Endothelial cell (in vitro differentiated cells): ENCODE results near the gene MACO1. TPM values are rescaled to one million over a fixed set of nuclear protein-coding genes. Genes with fewer than 3 reads are reported as not detected.
A peak's percentile ranks its signal among the peaks of the same experiment; 100 is the strongest.

Source experiments
- DNase-seq: peaks from one replicate; pipeline ENCODE4 v3.0.0; 2021; ENCODE audit warnings: low spot score
- H3K27ac Mint-ChIP-seq: one replicate; pipeline ENCODE4 v1.8.0; 2021; ENCODE audit warnings: mixed read lengths, inconsistent platforms; ENCODE audit not compliant: unreplicated experiment
- H3K27me3 Mint-ChIP-seq: one replicate; pipeline ENCODE4 v1.8.0; 2021; ENCODE audit warnings: mild to moderate bottlenecking, moderate library complexity, mixed read lengths, inconsistent platforms; ENCODE audit not compliant: unreplicated experiment
- H3K36me3 Mint-ChIP-seq: one replicate; pipeline ENCODE4 v1.8.0; 2021; ENCODE audit warnings: mild to moderate bottlenecking, low read depth, mixed read lengths, inconsistent platforms; ENCODE audit not compliant: unreplicated experiment
- H3K4me1 Mint-ChIP-seq: one replicate; pipeline ENCODE4 v1.8.0; 2021; ENCODE audit warnings: mild to moderate bottlenecking, mixed read lengths, inconsistent platforms; ENCODE audit not compliant: unreplicated experiment
- H3K4me3 Mint-ChIP-seq: one replicate; pipeline ENCODE4 v1.8.0; 2021; ENCODE audit warnings: mild to moderate bottlenecking, mixed read lengths, inconsistent platforms; ENCODE audit not compliant: unreplicated experiment
- H3K9me3 Mint-ChIP-seq: one replicate; pipeline ENCODE4 v1.8.0; 2021; ENCODE audit warnings: mixed read lengths, inconsistent platforms; ENCODE audit not compliant: unreplicated experiment
- total RNA-seq: library from RNA; stranded (reverse); fragmentation: NEBNext Ultra II Directional; extraction: Animal tissue kit (Norgen Biotek cat#: 25700); gene quantifications from one replicate; pipeline ENCODE4 v1.2.1, GENCODE V29; 2021; ENCODE audit not compliant: unreplicated experiment
- TF ChIP-seq, protein P1 (sequence below): fragments of 200-600 bp; sonication (generic); IDR thresholded peaks from one replicate; pipeline ENCODE4 v1.5.0; 2021; ENCODE audit warnings: antibody characterized with exemption; ENCODE audit not compliant: unreplicated experiment

The MACO1 gene
- total RNA-seq, 1 donor from 2014 or later = 35.9 TPM

DNA sequence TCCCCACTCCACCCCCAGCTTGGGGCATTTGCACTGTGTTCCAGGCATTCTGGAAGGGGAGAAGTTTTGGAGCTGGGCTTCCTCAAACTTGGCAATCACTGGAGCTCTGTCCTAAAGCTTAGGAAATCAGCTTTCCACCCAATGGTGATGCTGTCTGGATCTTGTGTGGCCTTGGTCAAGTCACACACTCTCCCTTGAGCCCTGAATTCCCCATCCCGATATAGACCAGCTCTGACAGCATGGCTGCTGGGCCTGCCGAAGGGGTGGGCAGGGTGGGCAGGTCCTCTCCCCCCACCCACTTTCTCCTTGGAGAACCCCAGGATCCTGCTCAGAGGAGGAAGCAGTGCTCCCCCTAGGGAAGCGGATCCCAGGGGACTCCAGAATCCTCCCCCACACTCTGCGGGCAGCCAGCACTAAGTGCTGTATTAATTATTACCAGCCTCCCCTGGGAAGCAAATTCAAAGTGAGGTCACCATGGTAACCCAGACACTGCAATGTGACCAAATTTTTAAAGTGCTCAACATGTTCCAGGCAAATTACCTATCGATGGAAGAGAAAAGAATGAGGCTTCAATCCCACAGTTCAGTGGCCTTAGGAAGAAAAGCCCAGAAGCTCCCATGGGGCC, 91.4 kb downstream of the MACO1 start:
- no peak overlapping the region for H3K4me3 Mint-ChIP-seq
- H3K9me3 Mint-ChIP-seq = no peaks in the 10 kb centered on the region
- peaks cover 7% of the 10 kb centered on the region for H3K27me3 Mint-ChIP-seq
- no peaks in the 10 kb centered on the region for H3K4me1 Mint-ChIP-seq
- DNase-seq = no peak
- H3K36me3 Mint-ChIP-seq = peaks cover 4% of the 10 kb centered on the region
- H3K27ac Mint-ChIP-seq = no peak overlapping the region
- TF ChIP-seq, protein P1, sequence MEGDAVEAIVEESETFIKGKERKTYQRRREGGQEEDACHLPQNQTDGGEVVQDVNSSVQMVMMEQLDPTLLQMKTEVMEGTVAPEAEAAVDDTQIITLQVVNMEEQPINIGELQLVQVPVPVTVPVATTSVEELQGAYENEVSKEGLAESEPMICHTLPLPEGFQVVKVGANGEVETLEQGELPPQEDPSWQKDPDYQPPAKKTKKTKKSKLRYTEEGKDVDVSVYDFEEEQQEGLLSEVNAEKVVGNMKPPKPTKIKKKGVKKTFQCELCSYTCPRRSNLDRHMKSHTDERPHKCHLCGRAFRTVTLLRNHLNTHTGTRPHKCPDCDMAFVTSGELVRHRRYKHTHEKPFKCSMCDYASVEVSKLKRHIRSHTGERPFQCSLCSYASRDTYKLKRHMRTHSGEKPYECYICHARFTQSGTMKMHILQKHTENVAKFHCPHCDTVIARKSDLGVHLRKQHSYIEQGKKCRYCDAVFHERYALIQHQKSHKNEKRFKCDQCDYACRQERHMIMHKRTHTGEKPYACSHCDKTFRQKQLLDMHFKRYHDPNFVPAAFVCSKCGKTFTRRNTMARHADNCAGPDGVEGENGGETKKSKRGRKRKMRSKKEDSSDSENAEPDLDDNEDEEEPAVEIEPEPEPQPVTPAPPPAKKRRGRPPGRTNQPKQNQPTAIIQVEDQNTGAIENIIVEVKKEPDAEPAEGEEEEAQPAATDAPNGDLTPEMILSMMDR = no peak

DNA sequence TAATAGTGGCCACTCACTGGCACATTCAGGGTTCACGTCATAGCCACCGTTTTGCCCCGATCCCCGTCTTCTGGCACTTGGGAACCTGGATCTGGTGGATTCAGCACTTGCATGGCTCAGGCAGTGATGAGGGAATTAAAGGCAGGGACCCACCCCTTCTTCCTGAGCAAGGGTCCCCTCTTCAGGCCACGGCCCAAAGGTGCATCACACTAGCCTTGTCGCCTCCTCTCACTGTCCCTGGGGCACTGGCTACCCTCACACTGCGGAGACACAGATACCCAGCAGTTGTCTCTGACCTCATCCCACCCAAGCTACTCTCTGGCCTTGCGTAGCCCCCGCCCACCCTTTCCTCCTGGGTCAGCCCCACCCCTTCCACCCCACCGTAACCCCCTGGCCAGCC, 92.8 kb downstream of the MACO1 start:
- no peak overlapping the region for H3K27ac Mint-ChIP-seq
- H3K27me3 Mint-ChIP-seq = peaks cover 7% of the 10 kb centered on the region
- H3K9me3 Mint-ChIP-seq = no peaks in the 10 kb centered on the region
- TF ChIP-seq, protein P1 = no peak
- peak; percentile 58 for DNase-seq
- peaks cover 4% of the 10 kb centered on the region for H3K36me3 Mint-ChIP-seq
- H3K4me1 Mint-ChIP-seq = no peaks in the 10 kb centered on the region
- H3K4me3 Mint-ChIP-seq = no peak overlapping the region

DNA sequence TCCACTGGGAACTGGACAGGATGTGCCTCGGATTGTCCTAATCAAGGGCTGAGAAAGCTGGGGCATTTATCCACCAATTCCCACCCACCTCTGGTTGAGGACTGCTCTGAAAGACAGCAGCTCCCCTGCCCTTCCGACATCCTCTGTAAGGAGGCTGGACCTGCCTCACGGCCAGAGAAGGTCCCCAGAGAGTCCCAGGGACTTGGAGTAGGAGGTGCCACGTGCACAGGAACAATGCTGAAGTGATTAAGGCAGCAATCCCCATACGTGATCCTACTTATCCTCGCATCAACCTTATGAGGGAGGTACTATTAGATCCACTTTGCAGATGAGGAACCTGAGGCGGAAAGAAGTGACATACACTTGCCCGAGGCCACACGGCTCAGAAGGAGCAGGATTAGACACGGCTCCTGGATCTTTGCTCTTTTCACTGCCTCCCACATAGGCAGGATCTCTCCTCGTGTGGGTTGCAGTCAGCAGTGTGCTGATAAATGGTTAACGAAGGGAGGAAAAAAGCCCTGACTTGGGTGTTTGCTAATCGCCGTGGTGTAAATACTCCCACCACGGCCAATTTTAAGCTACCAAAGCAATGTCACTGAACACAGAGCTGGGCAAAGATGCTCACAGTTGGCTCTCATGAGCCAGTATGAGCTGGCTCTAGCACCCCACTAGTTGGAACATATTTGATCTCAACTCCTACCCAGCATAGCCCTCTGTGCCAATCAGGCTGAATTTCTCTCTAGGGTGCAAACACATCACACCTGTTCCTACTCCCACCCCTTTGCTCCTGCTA, 94.1 kb downstream of the MACO1 start:
- Mint-ChIP-seq H3K4me3 (no peak overlapping the region), H3K4me1 (no peaks in the 10 kb centered on the region), H3K27me3 (peaks cover 9% of the 10 kb centered on the region), H3K36me3 (peaks cover 4% of the 10 kb centered on the region), H3K27ac (no peak overlapping the region), H3K9me3 (no peaks in the 10 kb centered on the region)
- no peak for DNase-seq
- TF ChIP-seq, protein P1 = no peak

DNA sequence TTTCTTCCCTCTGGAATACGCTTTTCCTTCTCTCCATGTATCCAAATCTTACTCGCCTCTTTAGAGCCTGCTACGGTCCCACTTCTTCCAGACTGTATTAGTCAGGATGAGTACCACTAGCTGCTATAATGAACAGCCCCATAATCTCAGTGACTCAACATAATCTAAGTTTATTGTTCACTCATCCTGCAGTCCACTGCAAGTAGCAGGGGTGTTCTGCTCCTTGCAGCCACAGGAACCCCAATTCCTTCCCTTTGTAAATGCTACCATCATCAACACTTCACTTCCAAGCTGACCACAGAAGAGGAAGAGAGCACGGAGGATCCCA, 94.6 kb downstream of the MACO1 start:
- H3K27me3 Mint-ChIP-seq = peaks cover 9% of the 10 kb centered on the region
- TF ChIP-seq, protein P1 = no peak
- peaks cover 4% of the 10 kb centered on the region for H3K36me3 Mint-ChIP-seq
- no peaks in the 10 kb centered on the region for H3K9me3 Mint-ChIP-seq
- H3K4me1 Mint-ChIP-seq = no peaks in the 10 kb centered on the region
- peak overlapping the region; percentile 27 for H3K4me3 Mint-ChIP-seq
- DNase-seq = no peak
- H3K27ac Mint-ChIP-seq = no peak overlapping the region

DNA sequence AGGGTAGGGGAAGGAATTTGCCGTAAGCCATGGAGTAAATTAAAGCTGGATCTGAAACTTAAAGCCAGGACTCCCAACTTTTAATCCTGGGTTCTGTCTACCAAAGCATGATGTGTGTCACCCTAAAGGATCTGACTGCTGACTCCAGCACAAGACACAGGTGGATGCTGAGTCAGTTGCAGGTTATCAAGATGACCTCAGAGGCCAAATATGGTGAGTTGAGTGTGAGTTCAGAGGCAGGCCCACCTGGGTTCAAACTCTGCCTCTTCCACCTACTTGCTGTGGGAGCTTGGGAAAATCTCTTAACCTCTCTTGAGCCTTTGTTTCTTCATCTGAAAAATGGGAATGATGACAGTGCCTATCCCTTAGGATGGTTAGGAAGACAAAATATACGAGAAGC, 96.1 kb downstream of the MACO1 start:
- Mint-ChIP-seq H3K9me3 (no peaks in the 10 kb centered on the region), H3K4me3 (no peak overlapping the region), H3K4me1 (no peaks in the 10 kb centered on the region), H3K27ac (no peak overlapping the region), H3K27me3 (peaks cover 8% of the 10 kb centered on the region), H3K36me3 (peaks cover 4% of the 10 kb centered on the region)
- TF ChIP-seq, protein P1 = no peak
- no peak for DNase-seq
